HepG2 (cell line): Measurements from ENCODE around the gene NEURL1B. TPM values are rescaled to one million over a fixed set of nuclear protein-coding genes. Genes with fewer than 3 reads are reported as not detected.

Source experiments
- ASH2L ChIP-seq: fragments of 300-600, 200-600 bp; sonication (generic); IDR thresholded peaks from 2 replicates; pipeline ENCODE4 v1.7.0; 2017; ENCODE audit warnings: low read depth, mild to moderate bottlenecking, moderate library complexity, mixed read lengths, low read length; ENCODE audit not compliant: insufficient read length
- ATF1 ChIP-seq: IDR thresholded peaks from 2 replicates; pipeline ENCODE4 v1.6.1; 2016; ENCODE audit warnings: mild to moderate bottlenecking, control low read depth
- EP300 ChIP-seq, 3 experiments: sonication (generic) in 1 of 3; formaldehyde crosslinking in 1 of 3; IDR thresholded peaks; 2 replicates each; pipeline versions ENCODE4 v1.5.1 to v1.6.1; 2011 to 2020; ENCODE audit warnings: low read depth in 2 of 3, low read length in 2 of 3, borderline replicate concordance in 1 of 3, improper control_type of control experiment in 1 of 3, mild to moderate bottlenecking in 1 of 3, missing genetic modification reagents in 1 of 3, moderate library complexity in 1 of 3
- GATAD2A ChIP-seq: IDR thresholded peaks from 2 replicates; pipeline ENCODE4 v1.6.1; 2016
- HNRNPH1 ChIP-seq: fragments of 200-400 bp; formaldehyde crosslinking; optimal IDR thresholded peaks from 2 replicates; pipeline ENCODE3; 2017; ENCODE audit warnings: mild to moderate bottlenecking, low read depth, low read length
- RARA ChIP-seq: IDR thresholded peaks from 2 replicates; pipeline ENCODE4 v1.6.1; 2016; ENCODE audit warnings: missing genetic modification reagents, missing compliant biosample characterization
- TBL1XR1 ChIP-seq: fragments of 150-350 bp; IDR thresholded peaks from 2 replicates; pipeline ENCODE4 v1.6.1; 2014; ENCODE audit warnings: borderline replicate concordance, low read length; ENCODE audit not compliant: partially characterized antibody
- YEATS2 ChIP-seq: sonication (generic); formaldehyde crosslinking; IDR thresholded peaks from 2 replicates; pipeline ENCODE4 v1.4.0; 2020; ENCODE audit warnings: missing genetic modification reagents, borderline replicate concordance
- ZC3H4 ChIP-seq: sonication (generic); formaldehyde crosslinking; IDR thresholded peaks from 2 replicates; pipeline ENCODE4 v1.4.0; 2020; ENCODE audit warnings: missing genetic modification reagents, borderline replicate concordance
- ZFP36 ChIP-seq: fragments of 150-350 bp; IDR thresholded peaks from 2 replicates; pipeline ENCODE4 v1.6.1; 2018; ENCODE audit warnings: borderline replicate concordance, low read length, low read depth; ENCODE audit not compliant: partially characterized antibody
- ZFP41 ChIP-seq: sonication (generic); formaldehyde crosslinking; IDR thresholded peaks from 2 replicates; pipeline ENCODE4 v1.4.0; 2020; ENCODE audit warnings: mild to moderate bottlenecking, missing genetic modification reagents, borderline replicate concordance
- ZFP82 ChIP-seq: sonication (generic); formaldehyde crosslinking; IDR thresholded peaks from 2 replicates; pipeline ENCODE4 v1.5.1; 2020; ENCODE audit warnings: mild to moderate bottlenecking, missing genetic modification reagents, borderline replicate concordance
- ZNF451 ChIP-seq: sonication (generic); formaldehyde crosslinking; IDR thresholded peaks from 2 replicates; pipeline ENCODE4 v1.5.0; 2020; ENCODE audit warnings: mild to moderate bottlenecking, missing genetic modification reagents
- ZNF484 ChIP-seq: sonication (generic); formaldehyde crosslinking; IDR thresholded peaks from 2 replicates; pipeline ENCODE4 v1.5.1; 2020; ENCODE audit warnings: mild to moderate bottlenecking, low read depth, missing genetic modification reagents, borderline replicate concordance
- polyA plus RNA-seq, 8 experiments: library from polyadenylated mRNA; depleted of rRNA in 3 of 8; stranded (reverse) in 7 of 8; unstranded in 1 of 8; fragments of >200 nt; fragmentation: Illumina TruSeq in 4 of 8; extraction: Trizol in 4 of 8; gene quantifications; 2 replicates each; pipeline versions ENCODE4 v1.2.1 to v1.2.3, GENCODE V29; 2011 to 2016; ENCODE audit warnings: low read depth in 4 of 8, missing spikeins in 1 of 8, mixed read lengths in 1 of 8; ENCODE audit not compliant: insufficient read depth in 1 of 8
- total RNA-seq, 5 experiments: library from RNA; depleted of rRNA; stranded (reverse); fragments of >200 nt; fragmentation: Illumina TruSeq; extraction: Trizol; gene quantifications; 2 replicates each; pipeline ENCODE4 v1.2.3, GENCODE V29; 2016; ENCODE audit warnings: low read depth in 1 of 5
- TF ChIP-seq, protein P1 (sequence below), 2 experiments: IDR thresholded peaks; 2 replicates each; pipeline ENCODE4 v1.6.1; 2011 to 2012; ENCODE audit warnings: low read length in 2 of 2, borderline replicate concordance in 1 of 2, low read depth in 1 of 2, mild to moderate bottlenecking in 1 of 2, moderate library complexity in 1 of 2
- TF ChIP-seq, protein P2 (sequence below): sonication (generic); formaldehyde crosslinking; IDR thresholded peaks from 2 replicates; pipeline ENCODE4 v1.5.0; 2020; ENCODE audit warnings: mild to moderate bottlenecking, low read depth, missing genetic modification reagents, borderline replicate concordance
- TF ChIP-seq, protein P3 (sequence below): sonication (generic); formaldehyde crosslinking; IDR thresholded peaks from 2 replicates; pipeline ENCODE4 v1.8.0; 2022; ENCODE audit warnings: missing genetic modification reagents, mild to moderate bottlenecking, inconsistent platforms, borderline replicate concordance
- TF ChIP-seq, protein P4 (sequence below): sonication (generic); formaldehyde crosslinking; IDR thresholded peaks from 2 replicates; pipeline ENCODE4 v1.9.0; 2021; ENCODE audit warnings: missing genetic modification reagents, borderline replicate concordance
- TF ChIP-seq, protein P5 (sequence below): sonication (generic); formaldehyde crosslinking; IDR thresholded peaks from 2 replicates; pipeline ENCODE4 v1.4.0; 2020; ENCODE audit warnings: missing genetic modification reagents

The NEURL1B gene
- total and polyA plus RNA-seq, 2 of the 13 experiments (the other 11 are each of a cell fraction or from before 2014, with no cell fraction given), result 0.09 to 0.13 TPM

DNA sequence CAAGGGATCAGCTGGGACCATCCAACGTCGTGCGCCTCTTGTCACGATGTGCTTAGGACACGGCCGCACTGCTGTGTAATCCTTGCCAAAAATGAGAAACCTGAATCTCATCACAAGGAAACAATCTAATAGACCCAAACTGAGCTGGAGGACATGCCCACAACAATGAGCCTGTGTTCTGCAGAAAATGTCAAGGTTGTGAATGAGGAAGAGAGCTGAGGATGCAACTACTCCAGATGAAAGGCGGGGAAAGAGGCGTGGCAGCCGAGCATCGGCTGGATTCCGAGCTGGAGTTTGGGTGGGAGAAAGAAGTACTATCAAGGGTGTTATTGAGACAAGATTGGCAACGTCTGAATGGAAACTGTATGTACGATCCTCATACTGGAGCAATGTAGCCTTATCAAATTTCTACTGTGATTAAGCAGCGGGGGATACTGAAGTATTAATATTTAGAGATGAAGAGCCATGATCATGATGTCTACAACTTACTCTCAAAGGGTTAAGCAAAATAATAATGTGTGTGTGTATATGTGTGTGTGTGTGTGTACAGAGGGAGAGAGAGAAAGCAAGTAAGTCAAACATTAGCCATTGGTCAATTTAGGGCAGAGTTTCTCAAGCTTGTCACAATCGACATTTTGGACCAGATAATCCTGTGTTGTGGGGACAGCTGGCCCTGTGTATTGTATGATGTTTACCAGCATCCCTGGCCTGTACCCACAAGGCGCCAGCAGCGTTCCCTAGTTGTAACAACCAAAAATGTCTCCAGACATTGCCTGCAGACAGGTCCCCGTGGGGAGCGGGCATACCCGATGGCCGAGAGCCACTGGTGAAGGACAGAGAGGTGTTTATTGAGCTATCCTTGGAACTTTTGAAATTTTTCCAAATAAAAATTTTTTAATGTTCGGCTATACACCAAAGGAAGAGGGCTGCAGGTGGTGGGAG, 83.5 kb downstream of the NEURL1B start (continued):
- TF ChIP-seq, protein P1, sequence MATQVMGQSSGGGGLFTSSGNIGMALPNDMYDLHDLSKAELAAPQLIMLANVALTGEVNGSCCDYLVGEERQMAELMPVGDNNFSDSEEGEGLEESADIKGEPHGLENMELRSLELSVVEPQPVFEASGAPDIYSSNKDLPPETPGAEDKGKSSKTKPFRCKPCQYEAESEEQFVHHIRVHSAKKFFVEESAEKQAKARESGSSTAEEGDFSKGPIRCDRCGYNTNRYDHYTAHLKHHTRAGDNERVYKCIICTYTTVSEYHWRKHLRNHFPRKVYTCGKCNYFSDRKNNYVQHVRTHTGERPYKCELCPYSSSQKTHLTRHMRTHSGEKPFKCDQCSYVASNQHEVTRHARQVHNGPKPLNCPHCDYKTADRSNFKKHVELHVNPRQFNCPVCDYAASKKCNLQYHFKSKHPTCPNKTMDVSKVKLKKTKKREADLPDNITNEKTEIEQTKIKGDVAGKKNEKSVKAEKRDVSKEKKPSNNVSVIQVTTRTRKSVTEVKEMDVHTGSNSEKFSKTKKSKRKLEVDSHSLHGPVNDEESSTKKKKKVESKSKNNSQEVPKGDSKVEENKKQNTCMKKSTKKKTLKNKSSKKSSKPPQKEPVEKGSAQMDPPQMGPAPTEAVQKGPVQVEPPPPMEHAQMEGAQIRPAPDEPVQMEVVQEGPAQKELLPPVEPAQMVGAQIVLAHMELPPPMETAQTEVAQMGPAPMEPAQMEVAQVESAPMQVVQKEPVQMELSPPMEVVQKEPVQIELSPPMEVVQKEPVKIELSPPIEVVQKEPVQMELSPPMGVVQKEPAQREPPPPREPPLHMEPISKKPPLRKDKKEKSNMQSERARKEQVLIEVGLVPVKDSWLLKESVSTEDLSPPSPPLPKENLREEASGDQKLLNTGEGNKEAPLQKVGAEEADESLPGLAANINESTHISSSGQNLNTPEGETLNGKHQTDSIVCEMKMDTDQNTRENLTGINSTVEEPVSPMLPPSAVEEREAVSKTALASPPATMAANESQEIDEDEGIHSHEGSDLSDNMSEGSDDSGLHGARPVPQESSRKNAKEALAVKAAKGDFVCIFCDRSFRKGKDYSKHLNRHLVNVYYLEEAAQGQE (IDR thresholded peaks at IDR 0.05; ENCODE audit: borderline replicate concordance in 1 of 2, low read depth in 1 of 2, low read length in 2 of 2), result no peak
- TF ChIP-seq ATF1 (CRISPR knock-in tag) (no peak), RARA (peak; percentile 35; the same call in 1 of the 2 replicates), HNRNPH1 (no peak), YEATS2 (CRISPR knock-in tag) (no peak), ZFP82 (0 out of 2 replicates have a peak, but pooled peaks have one; percentile 45), EP300 (IDR thresholded peaks at IDR 0.05; ENCODE audit: low read depth in 2 of 2, low read length in 2 of 2) (peak in 1 of 2 experiments; percentile 64; a peak in 1 of 4 replicates), EP300 (CRISPR knock-in tag; IDR thresholded peaks at IDR 0.05; ENCODE audit: borderline replicate concordance) (no peak), TBL1XR1 (no peak), GATAD2A (CRISPR knock-in tag) (peak; percentile 75), ZFP36 (no peak), ASH2L (peak; percentile 11), ZNF484 (CRISPR knock-in tag) (no peak), ZFP41 (CRISPR knock-in tag) (no peak), ZC3H4 (CRISPR knock-in tag) (no peak), ZNF451 (no peak)
- TF ChIP-seq, protein P2, sequence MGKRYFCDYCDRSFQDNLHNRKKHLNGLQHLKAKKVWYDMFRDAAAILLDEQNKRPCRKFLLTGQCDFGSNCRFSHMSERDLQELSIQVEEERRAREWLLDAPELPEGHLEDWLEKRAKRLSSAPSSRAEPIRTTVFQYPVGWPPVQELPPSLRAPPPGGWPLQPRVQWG, result no peak
- TF ChIP-seq, protein P3, sequence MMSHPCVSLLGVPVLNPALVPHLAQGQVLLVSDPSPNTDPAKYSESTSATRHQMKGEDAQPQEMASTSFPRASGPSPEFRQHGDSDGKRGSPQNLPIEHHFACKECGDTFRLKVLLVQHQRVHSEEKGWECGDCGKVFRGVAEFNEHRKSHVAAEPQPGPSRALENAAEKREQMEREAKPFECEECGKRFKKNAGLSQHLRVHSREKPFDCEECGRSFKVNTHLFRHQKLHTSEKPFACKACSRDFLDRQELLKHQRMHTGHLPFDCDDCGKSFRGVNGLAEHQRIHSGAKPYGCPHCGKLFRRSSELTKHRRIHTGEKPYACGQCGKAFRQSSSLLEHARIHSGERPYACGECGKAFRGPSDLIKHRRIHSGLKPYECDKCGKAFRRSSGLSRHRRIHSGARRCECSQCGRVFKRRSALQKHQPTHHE, result no peak
- TF ChIP-seq, protein P4, sequence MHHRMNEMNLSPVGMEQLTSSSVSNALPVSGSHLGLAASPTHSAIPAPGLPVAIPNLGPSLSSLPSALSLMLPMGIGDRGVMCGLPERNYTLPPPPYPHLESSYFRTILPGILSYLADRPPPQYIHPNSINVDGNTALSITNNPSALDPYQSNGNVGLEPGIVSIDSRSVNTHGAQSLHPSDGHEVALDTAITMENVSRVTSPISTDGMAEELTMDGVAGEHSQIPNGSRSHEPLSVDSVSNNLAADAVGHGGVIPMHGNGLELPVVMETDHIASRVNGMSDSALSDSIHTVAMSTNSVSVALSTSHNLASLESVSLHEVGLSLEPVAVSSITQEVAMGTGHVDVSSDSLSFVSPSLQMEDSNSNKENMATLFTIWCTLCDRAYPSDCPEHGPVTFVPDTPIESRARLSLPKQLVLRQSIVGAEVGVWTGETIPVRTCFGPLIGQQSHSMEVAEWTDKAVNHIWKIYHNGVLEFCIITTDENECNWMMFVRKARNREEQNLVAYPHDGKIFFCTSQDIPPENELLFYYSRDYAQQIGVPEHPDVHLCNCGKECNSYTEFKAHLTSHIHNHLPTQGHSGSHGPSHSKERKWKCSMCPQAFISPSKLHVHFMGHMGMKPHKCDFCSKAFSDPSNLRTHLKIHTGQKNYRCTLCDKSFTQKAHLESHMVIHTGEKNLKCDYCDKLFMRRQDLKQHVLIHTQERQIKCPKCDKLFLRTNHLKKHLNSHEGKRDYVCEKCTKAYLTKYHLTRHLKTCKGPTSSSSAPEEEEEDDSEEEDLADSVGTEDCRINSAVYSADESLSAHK (CRISPR knock-in tag), result no peak
- TF ChIP-seq, protein P5, sequence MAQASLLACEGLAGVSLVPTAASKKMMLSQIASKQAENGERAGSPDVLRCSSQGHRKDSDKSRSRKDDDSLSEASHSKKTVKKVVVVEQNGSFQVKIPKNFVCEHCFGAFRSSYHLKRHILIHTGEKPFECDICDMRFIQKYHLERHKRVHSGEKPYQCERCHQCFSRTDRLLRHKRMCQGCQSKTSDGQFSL, result no peak
